SU-DHL-6 (cell line): ENCODE measurements around the gene KCNC4.

ENCODE experiments used
- H2AFZ ChIP-seq: fragments of 200-600 bp; sonication (generic); 2 replicates; pipeline ENCODE4 v1.6.1; 2014; ENCODE audit warnings: low read depth, mild to moderate bottlenecking, moderate library complexity, mixed read lengths, antibody characterized with exemption, low read length; ENCODE audit not compliant: severe bottlenecking
- H3F3A ChIP-seq: fragments of 200-600 bp; shearing (Covaris generic); 2 replicates; pipeline ENCODE4 v1.6.0; 2016; ENCODE audit warnings: antibody characterized with exemption, mild to moderate bottlenecking; ENCODE audit not compliant: insufficient read depth
- H3K27ac ChIP-seq: fragments of 200-600 bp; sonication (generic); 2 replicates; pipeline ENCODE4 v1.5.1; 2016; ENCODE audit warnings: low read depth, mild to moderate bottlenecking, low read length, moderate library complexity, mixed read lengths
- H3K27me3 ChIP-seq: fragments of 200-600 bp; sonication (generic), shearing (Covaris generic); 2 replicates; pipeline ENCODE4 v1.6.0; 2014; ENCODE audit warnings: mild to moderate bottlenecking, low read length
- H3K36me3 ChIP-seq: fragments of 200-600 bp; sonication (generic); 2 replicates; pipeline ENCODE4 v1.6.1; 2014; ENCODE audit warnings: mild to moderate bottlenecking, low read length, mixed read lengths
- H3K4me2 ChIP-seq: fragments of 300-600, 200-600 bp; shearing (Covaris generic), sonication (generic); 2 replicates; pipeline ENCODE4 v1.6.0; 2014; ENCODE audit warnings: low read length, low read depth, mild to moderate bottlenecking; ENCODE audit not compliant: poor library complexity, severe bottlenecking
- H3K4me3 ChIP-seq: fragments of 200-600 bp; sonication (generic); 2 replicates; pipeline ENCODE4 v1.5.1; 2014; ENCODE audit warnings: antibody characterized with exemption, low read length, mild to moderate bottlenecking, mixed read lengths; ENCODE audit not compliant: insufficient read depth, poor library complexity, severe bottlenecking
- H3K79me2 ChIP-seq: fragments of 200-600 bp; sonication (generic); 2 replicates; pipeline ENCODE4 v1.6.1; 2014; ENCODE audit warnings: mild to moderate bottlenecking, low read length, moderate library complexity; ENCODE audit not compliant: insufficient read depth
- H3K9ac ChIP-seq: fragments of 200-600 bp; sonication (generic); 2 replicates; pipeline ENCODE4 v1.7.0; 2014; ENCODE audit warnings: mild to moderate bottlenecking, low read length
- H3K9me2 ChIP-seq: fragments of 200-600 bp; sonication (generic); replicated peaks from 2 replicates; pipeline ENCODE4 v1.6.1; 2014; ENCODE audit warnings: low read length; ENCODE audit not compliant: insufficient read depth
- H3K9me3 ChIP-seq: fragments of 200-600 bp; sonication (generic); 2 replicates; pipeline ENCODE4 v1.6.1; 2014; ENCODE audit warnings: low read length, mixed read lengths; ENCODE audit not compliant: insufficient read depth
- H4K20me1 ChIP-seq: fragments of 200-600 bp; sonication (generic); 2 replicates; pipeline ENCODE4 v1.6.1; 2014; ENCODE audit warnings: low read depth, mild to moderate bottlenecking, antibody characterized with exemption, low read length, moderate library complexity, mixed read lengths
- EZH2phosphoT487 ChIP-seq: fragments of 200-600 bp; sonication (generic), shearing (Covaris generic); conservative IDR thresholded peaks from 2 replicates; pipeline ENCODE4 v1.6.1; 2018; ENCODE audit warnings: mild to moderate bottlenecking, antibody characterized with exemption, low read length, moderate library complexity, mixed read lengths
- TF ChIP-seq, protein P1 (sequence below): fragments of 200-600 bp; sonication (generic); IDR thresholded peaks from one replicate; pipeline ENCODE4 v1.5.1; 2017; ENCODE audit warnings: antibody characterized with exemption, mild to moderate bottlenecking, low read length, moderate library complexity; ENCODE audit not compliant: insufficient read depth, poor library complexity, severe bottlenecking

The KCNC4 gene

DNA sequence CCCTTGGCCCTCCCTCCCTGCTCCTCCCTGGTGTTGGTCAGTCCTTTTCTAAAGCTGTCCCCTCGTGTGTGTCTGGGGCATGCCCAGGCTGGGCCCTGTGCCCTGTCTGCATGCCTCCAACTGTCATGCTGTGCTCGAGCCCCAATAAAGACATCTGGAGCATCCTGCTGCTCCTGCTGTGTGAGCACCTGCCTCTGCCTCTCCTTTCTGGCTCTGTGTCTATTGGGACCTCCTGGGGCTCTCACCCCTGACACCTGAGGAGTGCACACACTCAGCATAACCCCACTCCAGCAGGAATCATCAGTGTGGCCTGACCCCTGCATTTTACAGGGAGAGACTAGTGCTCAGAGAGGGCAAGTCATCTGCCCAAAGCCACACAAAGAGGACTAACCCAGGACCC is 23.7 kb downstream of the KCNC4 start:
- Histone ChIP-seq H3K4me3 (no peak overlapping the region), H3K79me2 (no peaks in the 10 kb centered on the region), H3F3A (no peaks in the 10 kb centered on the region), H3K36me3 (no peaks in the 10 kb centered on the region), H3K27me3 (no peaks in the 10 kb centered on the region), H3K4me2 (no peak overlapping the region), H3K27ac (no peak overlapping the region), H4K20me1 (no peaks in the 10 kb centered on the region), H3K9me3 (no peaks in the 10 kb centered on the region), H3K9ac (no peak overlapping the region), H3K9me2 (no peaks in the 10 kb centered on the region), H2AFZ (no peak overlapping the region)
- TF ChIP-seq, protein P1, sequence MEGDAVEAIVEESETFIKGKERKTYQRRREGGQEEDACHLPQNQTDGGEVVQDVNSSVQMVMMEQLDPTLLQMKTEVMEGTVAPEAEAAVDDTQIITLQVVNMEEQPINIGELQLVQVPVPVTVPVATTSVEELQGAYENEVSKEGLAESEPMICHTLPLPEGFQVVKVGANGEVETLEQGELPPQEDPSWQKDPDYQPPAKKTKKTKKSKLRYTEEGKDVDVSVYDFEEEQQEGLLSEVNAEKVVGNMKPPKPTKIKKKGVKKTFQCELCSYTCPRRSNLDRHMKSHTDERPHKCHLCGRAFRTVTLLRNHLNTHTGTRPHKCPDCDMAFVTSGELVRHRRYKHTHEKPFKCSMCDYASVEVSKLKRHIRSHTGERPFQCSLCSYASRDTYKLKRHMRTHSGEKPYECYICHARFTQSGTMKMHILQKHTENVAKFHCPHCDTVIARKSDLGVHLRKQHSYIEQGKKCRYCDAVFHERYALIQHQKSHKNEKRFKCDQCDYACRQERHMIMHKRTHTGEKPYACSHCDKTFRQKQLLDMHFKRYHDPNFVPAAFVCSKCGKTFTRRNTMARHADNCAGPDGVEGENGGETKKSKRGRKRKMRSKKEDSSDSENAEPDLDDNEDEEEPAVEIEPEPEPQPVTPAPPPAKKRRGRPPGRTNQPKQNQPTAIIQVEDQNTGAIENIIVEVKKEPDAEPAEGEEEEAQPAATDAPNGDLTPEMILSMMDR, result no peak
- no peak for TF ChIP-seq EZH2phosphoT487

DNA sequence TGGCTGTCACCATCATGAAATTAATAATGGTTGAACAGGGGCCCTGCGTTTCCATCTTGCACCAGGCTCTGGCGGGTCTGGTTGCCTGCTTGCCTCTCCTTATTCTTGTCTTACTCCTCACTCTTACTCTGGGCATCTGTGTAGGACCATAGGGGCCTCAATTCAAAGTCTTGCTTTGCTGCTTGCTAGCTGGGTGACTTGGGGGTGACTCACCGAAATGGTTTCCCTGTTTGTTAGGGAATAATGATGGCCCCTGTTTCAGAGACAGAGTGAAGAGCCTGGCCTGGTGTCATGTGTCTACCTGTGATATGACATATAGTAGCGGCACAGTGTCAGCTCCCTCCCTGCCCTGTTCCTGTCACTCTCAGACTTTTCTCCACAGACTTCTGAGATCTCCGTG is 24.6 kb downstream of the KCNC4 start:
- H4K20me1 ChIP-seq, result no peaks in the 10 kb centered on the region
- no peaks in the 10 kb centered on the region for H3K9me2 ChIP-seq
- no peaks in the 10 kb centered on the region for H3K9me3 ChIP-seq
- H3K27me3 ChIP-seq, result no peaks in the 10 kb centered on the region
- TF ChIP-seq, protein P1, result no peak
- no peak for TF ChIP-seq EZH2phosphoT487
- H2AFZ ChIP-seq, result no peak overlapping the region
- H3K79me2 ChIP-seq, result no peaks in the 10 kb centered on the region
- H3K9ac ChIP-seq, result no peak overlapping the region
- H3K4me2 ChIP-seq, result no peak overlapping the region
- H3K36me3 ChIP-seq, result no peaks in the 10 kb centered on the region
- H3F3A ChIP-seq, result no peaks in the 10 kb centered on the region
- no peak overlapping the region for H3K27ac ChIP-seq
- no peak overlapping the region for H3K4me3 ChIP-seq

DNA sequence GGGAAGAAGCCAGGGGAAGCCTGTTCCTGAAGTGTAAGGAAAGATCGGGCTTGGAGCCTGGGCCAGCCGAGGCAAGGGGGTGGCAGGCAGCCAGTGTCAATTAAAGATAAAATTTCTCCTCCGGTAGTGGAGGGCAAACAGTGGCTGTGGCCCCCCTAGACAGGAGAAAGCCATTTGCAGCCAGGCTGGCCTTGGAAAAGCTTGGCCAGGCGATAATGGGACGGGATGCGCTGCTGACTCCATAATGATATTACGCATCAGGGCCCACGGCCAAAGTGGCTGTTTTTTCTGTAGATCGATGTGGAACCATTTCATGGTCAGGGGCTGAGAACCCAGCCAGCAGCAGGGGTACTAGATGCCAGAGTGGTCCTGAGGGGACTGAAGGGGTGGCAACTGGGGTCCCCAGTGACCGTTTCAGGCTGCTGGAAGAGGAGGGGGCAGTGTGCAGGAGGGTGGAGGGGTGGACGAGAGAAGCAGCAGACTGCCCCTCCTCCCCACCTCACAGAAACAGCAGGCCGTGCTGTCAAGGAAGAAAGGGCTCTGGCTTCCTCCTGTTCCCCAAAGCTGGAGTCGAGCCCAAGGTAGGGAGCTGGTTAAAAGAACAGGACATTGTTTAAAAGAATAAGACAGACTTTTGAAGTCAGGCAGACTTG is 25.2 kb downstream of the KCNC4 start:
- no peaks in the 10 kb centered on the region for H3F3A ChIP-seq

DNA sequence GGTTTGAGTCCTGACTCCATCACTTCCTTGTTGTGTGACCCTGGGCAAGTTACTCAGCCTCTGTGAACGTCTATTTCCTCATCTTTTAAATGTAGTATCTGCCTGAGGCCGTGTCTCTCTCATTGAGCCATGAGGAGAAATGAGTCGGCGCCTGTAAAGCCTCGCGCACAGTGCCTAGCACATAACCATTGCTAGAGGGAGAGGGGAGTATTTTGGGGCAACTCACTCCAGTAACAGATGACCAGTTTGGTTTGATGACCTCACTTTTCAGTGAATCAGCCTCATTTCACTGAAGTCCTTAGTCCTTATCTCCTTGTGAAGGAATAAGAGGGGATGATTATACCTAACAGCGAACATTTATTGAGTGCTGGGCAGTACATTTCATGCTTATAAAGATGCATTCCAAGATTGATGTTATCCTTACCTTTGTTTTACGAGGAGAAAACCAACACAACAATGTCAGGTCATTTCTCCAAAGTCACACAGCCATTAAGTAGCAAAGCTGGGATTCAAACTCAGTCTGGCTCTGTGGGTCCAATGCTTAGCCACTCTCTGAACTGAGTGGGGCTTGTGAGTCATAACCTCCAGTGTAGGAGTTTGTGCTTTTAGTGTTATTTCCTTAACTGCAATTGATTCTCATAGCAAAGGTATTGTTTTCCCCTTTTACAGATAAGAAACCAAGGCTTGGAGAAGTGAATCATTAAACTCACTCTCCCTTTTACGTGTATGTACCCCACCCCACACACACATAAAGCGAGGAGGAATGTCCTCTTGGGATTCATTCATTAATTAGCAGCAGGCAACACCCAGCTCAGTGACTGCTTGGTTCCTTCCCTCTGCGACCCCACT is 25.9 kb downstream of the KCNC4 start:
- no peak for TF ChIP-seq EZH2phosphoT487
- TF ChIP-seq, protein P1, result no peak
- H3K36me3 ChIP-seq, result no peaks in the 10 kb centered on the region
- H3K9ac ChIP-seq, result no peak overlapping the region
- H3K4me3 ChIP-seq, result no peak overlapping the region
- H4K20me1 ChIP-seq, result no peaks in the 10 kb centered on the region
- H3F3A ChIP-seq, result no peaks in the 10 kb centered on the region
- H3K27ac ChIP-seq, result no peak overlapping the region
- no peaks in the 10 kb centered on the region for H3K9me2 ChIP-seq
- no peaks in the 10 kb centered on the region for H3K27me3 ChIP-seq
- H3K79me2 ChIP-seq, result no peaks in the 10 kb centered on the region
- H3K9me3 ChIP-seq, result no peaks in the 10 kb centered on the region
- no peak overlapping the region for H2AFZ ChIP-seq
- no peak overlapping the region for H3K4me2 ChIP-seq

More for the DNA sequence above, 25.2 kb downstream of the KCNC4 start:
- H2AFZ ChIP-seq, result no peak overlapping the region
- TF ChIP-seq EZH2phosphoT487, result no peak
- no peaks in the 10 kb centered on the region for H3K9me2 ChIP-seq
- no peaks in the 10 kb centered on the region for H3K79me2 ChIP-seq
- H3K36me3 ChIP-seq, result no peaks in the 10 kb centered on the region
- H3K9me3 ChIP-seq, result no peaks in the 10 kb centered on the region
- no peak overlapping the region for H3K4me2 ChIP-seq
- H4K20me1 ChIP-seq, result no peaks in the 10 kb centered on the region
- H3K9ac ChIP-seq, result no peak overlapping the region
- no peak overlapping the region for H3K27ac ChIP-seq
- no peak overlapping the region for H3K4me3 ChIP-seq
- no peaks in the 10 kb centered on the region for H3K27me3 ChIP-seq
